ENCODE results near the gene OPA1.

OPA1 gene

GRCh38 chr3:193586526-193586925 is 6.5 kb upstream of the OPA1 start:
- Histone ChIP-seq H3K9ac (ENCODE audit: low read length in 5 of 5) (no peak overlapping the region), H3K9me3 (ENCODE audit: control insufficient read depth in 5 of 5, low read length in 5 of 5) (no peaks in the 10 kb centered on the region), H3K4me1 (ENCODE audit: control insufficient read depth in 5 of 5, insufficient read depth in 5 of 5, low read length in 5 of 5) (no peaks in the 10 kb centered on the region), H3K36me3 (ENCODE audit: control insufficient read depth in 5 of 5, insufficient read depth in 5 of 5, low read length in 5 of 5) (no peaks in the 10 kb centered on the region), H3K4me3 (ENCODE audit: low read depth in 1 of 5, low read length in 5 of 5) (no peak overlapping the region), H3K27ac (ENCODE audit: low read depth, low read length) (no peak overlapping the region), H3K27me3 (ENCODE audit: control insufficient read depth in 5 of 5, insufficient read depth in 4 of 5, low read length in 5 of 5) (no peaks in the 10 kb centered on the region)

GRCh38 chr3:193589129-193589528 is 3.9 kb upstream of the OPA1 start:
- Histone ChIP-seq H3K4me3 (ENCODE audit: low read depth in 1 of 5, low read length in 5 of 5) (no peak overlapping the region), H3K9ac (ENCODE audit: low read length in 5 of 5) (no peak overlapping the region), H3K4me1 (ENCODE audit: control insufficient read depth in 5 of 5, insufficient read depth in 5 of 5, low read length in 5 of 5) (peaks cover 2 to 15% (median 14%) of the 10 kb centered on the region in 5 donors), H3K27me3 (ENCODE audit: control insufficient read depth in 5 of 5, insufficient read depth in 4 of 5, low read length in 5 of 5) (no peaks in the 10 kb centered on the region), H3K27ac (ENCODE audit: low read depth, low read length) (no peak overlapping the region), H3K36me3 (ENCODE audit: control insufficient read depth in 5 of 5, insufficient read depth in 5 of 5, low read length in 5 of 5) (no peaks in the 10 kb centered on the region), H3K9me3 (ENCODE audit: control insufficient read depth in 5 of 5, low read length in 5 of 5) (no peaks in the 10 kb centered on the region)

GRCh38 chr3:193589616-193590015 is 3.4 kb upstream of the OPA1 start:
- Histone ChIP-seq H3K4me1 (ENCODE audit: control insufficient read depth in 5 of 5, insufficient read depth in 5 of 5, low read length in 5 of 5) (peaks cover 2 to 20% (median 19%) of the 10 kb centered on the region in 5 donors), H3K27me3 (ENCODE audit: control insufficient read depth in 5 of 5, insufficient read depth in 4 of 5, low read length in 5 of 5) (no peaks in the 10 kb centered on the region), H3K4me3 (ENCODE audit: low read depth in 1 of 5, low read length in 5 of 5) (no peak overlapping the region), H3K9me3 (ENCODE audit: control insufficient read depth in 5 of 5, low read length in 5 of 5) (no peaks in the 10 kb centered on the region), H3K27ac (ENCODE audit: low read depth, low read length) (no peak overlapping the region), H3K9ac (ENCODE audit: low read length in 5 of 5) (no peak overlapping the region), H3K36me3 (ENCODE audit: control insufficient read depth in 5 of 5, insufficient read depth in 5 of 5, low read length in 5 of 5) (no peaks in the 10 kb centered on the region)

- H3K4me3 ChIP-seq (ENCODE audit: low read depth in 1 of 5, low read length in 5 of 5), result no peak overlapping the region
- H3K4me1 ChIP-seq (ENCODE audit: control insufficient read depth in 5 of 5, insufficient read depth in 5 of 5, low read length in 5 of 5), result peaks cover 2 to 26% (median 25%) of the 10 kb centered on the region in 5 donors
- H3K9ac ChIP-seq (ENCODE audit: low read length in 5 of 5), result no peak overlapping the region
- no peaks in the 10 kb centered on the region for H3K36me3 ChIP-seq (ENCODE audit: control insufficient read depth in 5 of 5, insufficient read depth in 5 of 5, low read length in 5 of 5)
- no peaks in the 10 kb centered on the region for H3K9me3 ChIP-seq (ENCODE audit: control insufficient read depth in 5 of 5, low read length in 5 of 5)
- no peaks in the 10 kb centered on the region for H3K27me3 ChIP-seq (ENCODE audit: control insufficient read depth in 5 of 5, insufficient read depth in 4 of 5, low read length in 5 of 5)
- H3K27ac ChIP-seq (ENCODE audit: low read depth, low read length), result no peak overlapping the region
Observed at GRCh38 chr3:193590088-193590856, 2.7 kb upstream of the OPA1 start.

- Histone ChIP-seq H3K4me3 (ENCODE audit: low read depth in 1 of 5, low read length in 5 of 5) (peak overlapping the region; percentile 78 to 94 (median 87)), H3K27ac (ENCODE audit: low read depth, low read length) (peak overlapping the region; percentile 88), H3K27me3 (ENCODE audit: control insufficient read depth in 5 of 5, insufficient read depth in 4 of 5, low read length in 5 of 5) (no peaks in the 10 kb centered on the region), H3K9ac (ENCODE audit: low read length in 5 of 5) (peak overlapping the region; percentile 88 to 97 (median 93)), H3K4me1 (ENCODE audit: control insufficient read depth in 5 of 5, insufficient read depth in 5 of 5, low read length in 5 of 5) (peaks cover 2 to 29% (median 27%) of the 10 kb centered on the region in 5 donors), H3K9me3 (ENCODE audit: control insufficient read depth in 5 of 5, low read length in 5 of 5) (no peaks in the 10 kb centered on the region), H3K36me3 (ENCODE audit: control insufficient read depth in 5 of 5, insufficient read depth in 5 of 5, low read length in 5 of 5) (peaks cover 0 to 11% (median 7%) of the 10 kb centered on the region in 5 donors)
Observed at GRCh38 chr3:193593668-193594030, 641 bp downstream of the OPA1 start.

GRCh38 chr3:193594946-193595689 is 2.1 kb downstream of the OPA1 start:
- Histone ChIP-seq H3K4me1 (ENCODE audit: control insufficient read depth in 5 of 5, insufficient read depth in 5 of 5, low read length in 5 of 5) (peaks cover 2 to 29% (median 27%) of the 10 kb centered on the region in 5 donors), H3K27me3 (ENCODE audit: control insufficient read depth in 5 of 5, insufficient read depth in 4 of 5, low read length in 5 of 5) (no peaks in the 10 kb centered on the region), H3K36me3 (ENCODE audit: control insufficient read depth in 5 of 5, insufficient read depth in 5 of 5, low read length in 5 of 5) (peaks cover 0 to 11% (median 7%) of the 10 kb centered on the region in 5 donors), H3K4me3 (ENCODE audit: low read depth in 1 of 5, low read length in 5 of 5) (no peak overlapping the region), H3K9ac (ENCODE audit: low read length in 5 of 5) (peak overlapping the region in 1 of 5 donors; percentile 3), H3K9me3 (ENCODE audit: control insufficient read depth in 5 of 5, low read length in 5 of 5) (no peaks in the 10 kb centered on the region), H3K27ac (ENCODE audit: low read depth, low read length) (no peak overlapping the region)

- Histone ChIP-seq H3K9me3 (ENCODE audit: control insufficient read depth in 5 of 5, low read length in 5 of 5) (no peaks in the 10 kb centered on the region), H3K4me1 (ENCODE audit: control insufficient read depth in 5 of 5, insufficient read depth in 5 of 5, low read length in 5 of 5) (peaks cover 2 to 29% (median 27%) of the 10 kb centered on the region in 5 donors), H3K36me3 (ENCODE audit: control insufficient read depth in 5 of 5, insufficient read depth in 5 of 5, low read length in 5 of 5) (peaks cover 0 to 11% (median 7%) of the 10 kb centered on the region in 5 donors), H3K27me3 (ENCODE audit: control insufficient read depth in 5 of 5, insufficient read depth in 4 of 5, low read length in 5 of 5) (no peaks in the 10 kb centered on the region), H3K9ac (ENCODE audit: low read length in 5 of 5) (no peak overlapping the region), H3K27ac (ENCODE audit: low read depth, low read length) (no peak overlapping the region), H3K4me3 (ENCODE audit: low read depth in 1 of 5, low read length in 5 of 5) (no peak overlapping the region)
Observed at GRCh38 chr3:193595939-193596487, 3.0 kb downstream of the OPA1 start.

- Histone ChIP-seq H3K36me3 (ENCODE audit: control insufficient read depth in 5 of 5, insufficient read depth in 5 of 5, low read length in 5 of 5) (peaks cover 0 to 11% (median 7%) of the 10 kb centered on the region in 5 donors), H3K4me3 (ENCODE audit: low read depth in 1 of 5, low read length in 5 of 5) (no peak overlapping the region), H3K27me3 (ENCODE audit: control insufficient read depth in 5 of 5, insufficient read depth in 4 of 5, low read length in 5 of 5) (no peaks in the 10 kb centered on the region), H3K27ac (ENCODE audit: low read depth, low read length) (no peak overlapping the region), H3K9me3 (ENCODE audit: control insufficient read depth in 5 of 5, low read length in 5 of 5) (no peaks in the 10 kb centered on the region), H3K9ac (ENCODE audit: low read length in 5 of 5) (no peak overlapping the region), H3K4me1 (ENCODE audit: control insufficient read depth in 5 of 5, insufficient read depth in 5 of 5, low read length in 5 of 5) (peaks cover 0 to 22% (median 20%) of the 10 kb centered on the region in 5 donors)
Observed at GRCh38 chr3:193598202-193598601, 5.2 kb downstream of the OPA1 start.

- Histone ChIP-seq H3K4me3 (ENCODE audit: low read depth in 1 of 5, low read length in 5 of 5) (no peak overlapping the region), H3K27me3 (ENCODE audit: control insufficient read depth in 5 of 5, insufficient read depth in 4 of 5, low read length in 5 of 5) (no peaks in the 10 kb centered on the region), H3K9me3 (ENCODE audit: control insufficient read depth in 5 of 5, low read length in 5 of 5) (no peaks in the 10 kb centered on the region), H3K27ac (ENCODE audit: low read depth, low read length) (no peak overlapping the region), H3K9ac (ENCODE audit: low read length in 5 of 5) (no peak overlapping the region), H3K36me3 (ENCODE audit: control insufficient read depth in 5 of 5, insufficient read depth in 5 of 5, low read length in 5 of 5) (peaks cover 0 to 14% (median 10%) of the 10 kb centered on the region in 5 donors), H3K4me1 (ENCODE audit: control insufficient read depth in 5 of 5, insufficient read depth in 5 of 5, low read length in 5 of 5) (peaks cover 0 to 11% (median 10%) of the 10 kb centered on the region in 5 donors)
Observed at GRCh38 chr3:193599393-193599792, 6.4 kb downstream of the OPA1 start.

GRCh38 chr3:193605876-193606275 is 12.9 kb downstream of the OPA1 start:
- H3K27me3 ChIP-seq (ENCODE audit: control insufficient read depth in 5 of 5, insufficient read depth in 4 of 5, low read length in 5 of 5), result no peaks in the 10 kb centered on the region
- no peaks in the 10 kb centered on the region for H3K9me3 ChIP-seq (ENCODE audit: control insufficient read depth in 5 of 5, low read length in 5 of 5)
- no peaks in the 10 kb centered on the region for H3K4me1 ChIP-seq (ENCODE audit: control insufficient read depth in 5 of 5, insufficient read depth in 5 of 5, low read length in 5 of 5)
- H3K9ac ChIP-seq (ENCODE audit: low read length in 5 of 5), result peak overlapping the region in 1 of 5 donors; percentile 6
- H3K4me3 ChIP-seq (ENCODE audit: low read depth in 1 of 5, low read length in 5 of 5), result no peak overlapping the region
- no peak overlapping the region for H3K27ac ChIP-seq (ENCODE audit: low read depth, low read length)
- H3K36me3 ChIP-seq (ENCODE audit: control insufficient read depth in 5 of 5, insufficient read depth in 5 of 5, low read length in 5 of 5), result peaks cover 0 to 7% (median 2%) of the 10 kb centered on the region in 5 donors
